GM19025 (cell line): ENCODE measurements around the gene HDAC11.
"Not testable (repeated sequence)": the region's sequence is repeated elsewhere in the genome, so short reads cannot be mapped to it uniquely, and the experiment has no call there.

Experiments used
- ATAC-seq: cut with Tn5 transposase; IDR thresholded peaks from one replicate; pipeline ENCODE4 v1.9.1; 2021; ENCODE audit warnings: mild to moderate bottlenecking, low read depth, moderate library complexity; ENCODE audit not compliant: unreplicated experiment

HDAC11 gene

GRCh38 chr3:13466781-13467180 is 13.3 kb upstream of the HDAC11 start:
- ATAC-seq: no peak

- no peak for ATAC-seq
These were observed 9.1 kb upstream of the HDAC11 start for GRCh38 chr3:13470894-13471574.

GRCh38 chr3:13472286-13472685 is 7.8 kb upstream of the HDAC11 start:
- no peak for ATAC-seq

GRCh38 chr3:13473020-13473419 is 7.1 kb upstream of the HDAC11 start:
- ATAC-seq: no peak

GRCh38 chr3:13474021-13474420 is 6.1 kb upstream of the HDAC11 start:
- ATAC-seq: no peak

- ATAC-seq: no peak
These were observed 5.3 kb upstream of the HDAC11 start for GRCh38 chr3:13474776-13475303.

GRCh38 chr3:13475871-13476590 is 4.1 kb upstream of the HDAC11 start:
- ATAC-seq: no peak

GRCh38 chr3:13477943-13478342 is 2.2 kb upstream of the HDAC11 start:
- ATAC-seq: no peak

- no peak for ATAC-seq
These were observed 849 bp upstream of the HDAC11 start for GRCh38 chr3:13479332-13479581.

GRCh38 chr3:13480340-13481318 is 523 bp downstream of the HDAC11 start:
- ATAC-seq: peak; percentile 25

- no peak for ATAC-seq
These were observed 2.1 kb downstream of the HDAC11 start for GRCh38 chr3:13482106-13482690.

GRCh38 chr3:13483286-13483685 is 3.2 kb downstream of the HDAC11 start:
- no peak for ATAC-seq

- no peak for ATAC-seq
These were observed 4.0 kb downstream of the HDAC11 start for GRCh38 chr3:13483988-13484695.

GRCh38 chr3:13484851-13485590 is 4.9 kb downstream of the HDAC11 start:
- ATAC-seq: no peak

GRCh38 chr3:13485630-13486562 is 5.8 kb downstream of the HDAC11 start:
- ATAC-seq: not testable (repeated sequence)

- ATAC-seq: no peak
These were observed 7.3 kb downstream of the HDAC11 start for GRCh38 chr3:13487403-13487802.

- no peak for ATAC-seq
These were observed 11.3 kb downstream of the HDAC11 start for GRCh38 chr3:13491206-13491974.

GRCh38 chr3:13492048-13492447 is 11.9 kb downstream of the HDAC11 start:
- ATAC-seq: no peak
